ENCODE results near the gene NOTCH4. TPM values are rescaled to one million over a fixed set of nuclear protein-coding genes. Genes with fewer than 3 reads are reported as not detected.

Gene NOTCH4
- total RNA-seq, 1 donor from 2014 or later: 0.83 TPM

DNA sequence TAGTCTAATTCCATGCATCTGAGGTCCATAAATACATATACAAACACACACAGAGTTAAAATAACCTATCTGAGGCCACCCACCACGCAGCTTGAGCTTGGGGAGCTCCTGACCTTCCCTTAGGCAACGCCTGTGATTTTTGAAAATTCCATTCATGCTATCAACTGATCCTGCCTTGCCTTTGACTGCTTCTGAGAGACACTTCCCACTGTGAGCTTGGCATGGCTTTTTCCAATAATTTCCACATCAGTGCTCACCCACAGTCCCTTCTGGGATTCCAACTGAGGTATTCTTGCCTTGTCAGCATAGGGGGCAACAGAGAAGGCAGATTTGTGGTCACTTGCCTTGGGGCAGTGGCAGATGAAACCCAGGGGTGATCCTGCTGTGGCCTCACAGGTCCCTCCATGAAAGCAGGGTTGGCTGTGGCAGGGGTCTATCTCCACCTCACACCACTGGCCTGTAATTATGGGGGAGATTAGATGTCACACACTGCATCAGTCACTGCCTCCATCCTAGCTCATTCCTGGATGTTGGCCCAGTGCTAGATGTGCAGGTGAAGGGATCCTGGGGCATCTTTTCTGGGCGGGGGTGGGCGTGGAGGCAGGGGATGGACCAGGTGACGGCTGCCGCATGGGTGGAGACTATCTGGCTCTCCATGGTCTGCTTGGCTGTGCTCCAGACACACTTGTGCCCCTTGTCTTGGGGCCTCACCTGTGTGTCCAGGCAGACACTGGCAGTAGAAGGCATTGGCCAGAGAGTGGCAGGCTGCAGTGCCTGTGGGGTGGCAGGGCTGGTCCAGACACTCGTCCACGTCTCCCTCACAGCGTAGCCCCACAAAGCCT is 20.2 kb downstream of the NOTCH4 start:
- Mint-ChIP-seq H3K27ac (ENCODE audit: unreplicated experiment) (peak overlapping the region; percentile 2), H3K36me3 (ENCODE audit: unreplicated experiment) (no peaks in the 10 kb centered on the region), H3K27me3 (ENCODE audit: unreplicated experiment) (peaks cover 14% of the 10 kb centered on the region), H3K9me3 (ENCODE audit: unreplicated experiment) (peaks cover 6% of the 10 kb centered on the region), H3K4me3 (ENCODE audit: unreplicated experiment) (no peak overlapping the region), H3K4me1 (ENCODE audit: unreplicated experiment) (peaks cover 9% of the 10 kb centered on the region)
- DNase-seq (ENCODE audit: extremely low spot score, unreplicated experiment): no peak
- TF ChIP-seq, protein P1, sequence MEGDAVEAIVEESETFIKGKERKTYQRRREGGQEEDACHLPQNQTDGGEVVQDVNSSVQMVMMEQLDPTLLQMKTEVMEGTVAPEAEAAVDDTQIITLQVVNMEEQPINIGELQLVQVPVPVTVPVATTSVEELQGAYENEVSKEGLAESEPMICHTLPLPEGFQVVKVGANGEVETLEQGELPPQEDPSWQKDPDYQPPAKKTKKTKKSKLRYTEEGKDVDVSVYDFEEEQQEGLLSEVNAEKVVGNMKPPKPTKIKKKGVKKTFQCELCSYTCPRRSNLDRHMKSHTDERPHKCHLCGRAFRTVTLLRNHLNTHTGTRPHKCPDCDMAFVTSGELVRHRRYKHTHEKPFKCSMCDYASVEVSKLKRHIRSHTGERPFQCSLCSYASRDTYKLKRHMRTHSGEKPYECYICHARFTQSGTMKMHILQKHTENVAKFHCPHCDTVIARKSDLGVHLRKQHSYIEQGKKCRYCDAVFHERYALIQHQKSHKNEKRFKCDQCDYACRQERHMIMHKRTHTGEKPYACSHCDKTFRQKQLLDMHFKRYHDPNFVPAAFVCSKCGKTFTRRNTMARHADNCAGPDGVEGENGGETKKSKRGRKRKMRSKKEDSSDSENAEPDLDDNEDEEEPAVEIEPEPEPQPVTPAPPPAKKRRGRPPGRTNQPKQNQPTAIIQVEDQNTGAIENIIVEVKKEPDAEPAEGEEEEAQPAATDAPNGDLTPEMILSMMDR (IDR thresholded peaks at IDR 0.05): no peak

DNA sequence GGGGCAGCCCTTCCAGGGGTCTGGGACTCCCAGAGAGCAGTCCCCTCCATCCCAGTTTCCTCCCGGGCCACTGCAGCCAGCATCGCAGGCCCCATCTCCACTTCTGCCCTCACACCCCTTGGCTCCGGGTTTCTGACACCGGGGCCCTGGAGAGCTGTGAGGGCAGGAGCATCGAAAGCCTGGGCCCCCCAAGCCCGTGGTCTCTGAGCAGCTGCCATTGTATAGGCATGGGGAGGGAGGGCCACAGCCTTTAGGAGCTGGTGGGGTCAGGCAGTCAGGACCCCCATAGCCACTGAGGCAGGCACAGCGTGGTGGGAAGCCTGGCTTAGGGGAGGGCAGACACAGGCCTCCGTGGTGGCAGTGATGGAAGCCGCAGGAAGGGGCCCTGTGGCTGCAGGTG is 21.7 kb downstream of the NOTCH4 start:
- TF ChIP-seq, protein P1 (IDR thresholded peaks at IDR 0.05): no peak
- Mint-ChIP-seq H3K9me3 (ENCODE audit: unreplicated experiment) (peaks cover 6% of the 10 kb centered on the region), H3K27ac (ENCODE audit: unreplicated experiment) (no peak overlapping the region), H3K4me3 (ENCODE audit: unreplicated experiment) (no peak overlapping the region), H3K4me1 (ENCODE audit: unreplicated experiment) (peaks cover 9% of the 10 kb centered on the region), H3K27me3 (ENCODE audit: unreplicated experiment) (peaks cover 10% of the 10 kb centered on the region), H3K36me3 (ENCODE audit: unreplicated experiment) (no peaks in the 10 kb centered on the region)
- no peak for DNase-seq (ENCODE audit: extremely low spot score, unreplicated experiment)

DNA sequence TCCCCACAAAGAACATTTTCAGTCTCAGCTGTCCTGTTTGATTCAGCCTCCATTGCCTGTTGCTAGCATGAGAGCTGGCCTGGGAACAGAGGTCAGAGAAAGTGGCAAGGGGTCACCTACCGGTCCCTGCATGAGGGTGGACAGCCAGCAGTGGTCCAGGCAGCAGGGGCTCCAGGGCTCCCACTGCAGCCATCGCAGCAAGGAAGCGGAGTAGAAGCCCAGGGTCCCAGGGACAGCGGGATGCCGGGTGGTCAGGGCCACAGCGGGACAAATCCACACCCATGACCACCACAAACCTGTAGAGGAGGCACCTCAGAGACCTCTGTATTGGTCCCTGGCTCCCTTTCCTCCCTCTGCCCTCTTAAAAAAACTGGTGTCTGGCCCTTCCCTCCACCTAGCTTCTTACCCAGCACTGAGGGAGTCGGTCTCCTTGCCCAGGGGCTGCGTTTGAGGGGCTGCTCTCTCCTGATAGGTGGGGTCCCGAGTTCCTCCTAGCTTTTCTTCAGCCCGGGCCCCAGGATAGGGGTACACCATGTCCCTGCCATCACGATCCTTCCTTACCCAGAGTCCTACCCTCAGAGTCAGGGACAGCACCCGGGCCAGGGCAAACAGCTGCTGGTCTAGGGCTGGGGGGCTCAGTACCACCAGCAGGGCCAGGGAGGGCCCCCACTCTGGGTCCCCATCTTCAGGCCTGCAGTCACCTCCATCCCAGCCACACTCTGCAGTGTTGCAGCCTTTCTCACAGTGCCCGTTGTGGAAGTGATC is 23.0 kb downstream of the NOTCH4 start:
- no peak overlapping the region for H3K4me3 Mint-ChIP-seq (ENCODE audit: unreplicated experiment)
- H3K9me3 Mint-ChIP-seq (ENCODE audit: unreplicated experiment): no peaks in the 10 kb centered on the region
- H3K36me3 Mint-ChIP-seq (ENCODE audit: unreplicated experiment): no peaks in the 10 kb centered on the region
- DNase-seq (ENCODE audit: extremely low spot score, unreplicated experiment): no peak
- TF ChIP-seq, protein P1 (IDR thresholded peaks at IDR 0.05): no peak
- H3K4me1 Mint-ChIP-seq (ENCODE audit: unreplicated experiment): peaks cover 17% of the 10 kb centered on the region
- H3K27me3 Mint-ChIP-seq (ENCODE audit: unreplicated experiment): peaks cover 8% of the 10 kb centered on the region
- no peak overlapping the region for H3K27ac Mint-ChIP-seq (ENCODE audit: unreplicated experiment)

DNA sequence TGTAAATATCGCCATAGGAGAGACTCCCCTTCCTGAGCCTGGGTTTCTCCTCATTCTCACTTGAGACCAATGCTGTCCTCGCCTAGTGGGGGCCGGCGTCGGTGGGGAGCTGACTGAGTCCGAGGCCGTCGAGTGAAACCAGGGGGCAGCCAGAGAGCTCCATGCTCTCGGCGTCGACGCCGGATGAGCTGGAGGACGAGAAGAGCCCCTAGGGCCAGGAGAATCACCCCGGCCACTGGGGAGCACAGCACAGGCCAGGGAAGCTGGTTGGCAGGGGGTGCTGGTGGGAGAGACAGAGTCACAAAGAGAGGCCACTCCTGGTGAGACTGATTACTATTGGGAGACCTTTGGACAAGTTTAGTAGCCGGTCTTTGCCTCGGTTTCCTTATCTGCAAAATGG is 25.0 kb downstream of the NOTCH4 start:
- Mint-ChIP-seq H3K4me3 (ENCODE audit: unreplicated experiment) (no peak overlapping the region), H3K36me3 (ENCODE audit: unreplicated experiment) (no peaks in the 10 kb centered on the region), H3K4me1 (ENCODE audit: unreplicated experiment) (peaks cover 25% of the 10 kb centered on the region), H3K27me3 (ENCODE audit: unreplicated experiment) (no peaks in the 10 kb centered on the region), H3K27ac (ENCODE audit: unreplicated experiment) (no peak overlapping the region), H3K9me3 (ENCODE audit: unreplicated experiment) (no peaks in the 10 kb centered on the region)
- no peak for DNase-seq (ENCODE audit: extremely low spot score, unreplicated experiment)
- TF ChIP-seq, protein P1 (IDR thresholded peaks at IDR 0.05): no peak

DNA sequence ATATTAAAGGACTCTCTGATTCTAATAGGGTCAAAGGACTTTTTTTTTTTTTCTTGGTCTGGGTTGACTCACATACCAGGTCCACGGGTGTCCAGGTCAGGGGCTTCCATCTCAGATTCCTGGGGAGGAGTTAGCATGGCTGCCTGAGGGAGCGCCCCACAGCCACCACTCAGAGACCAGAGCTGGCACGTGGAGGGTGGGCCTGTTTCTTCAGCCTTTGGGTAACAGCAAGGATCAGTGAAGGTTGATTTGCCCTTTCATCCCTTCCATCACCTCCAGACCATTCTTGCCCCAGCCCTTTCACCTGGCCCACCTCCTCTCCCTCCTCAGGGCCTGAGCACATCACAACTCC is 25.5 kb downstream of the NOTCH4 start:
- Mint-ChIP-seq H3K4me3 (ENCODE audit: unreplicated experiment) (no peak overlapping the region), H3K36me3 (ENCODE audit: unreplicated experiment) (no peaks in the 10 kb centered on the region), H3K4me1 (ENCODE audit: unreplicated experiment) (peaks cover 23% of the 10 kb centered on the region), H3K27me3 (ENCODE audit: unreplicated experiment) (no peaks in the 10 kb centered on the region), H3K27ac (ENCODE audit: unreplicated experiment) (no peak overlapping the region), H3K9me3 (ENCODE audit: unreplicated experiment) (no peaks in the 10 kb centered on the region)
- TF ChIP-seq, protein P1 (IDR thresholded peaks at IDR 0.05): no peak
- DNase-seq (ENCODE audit: extremely low spot score, unreplicated experiment): no peak
